Muscle of back (tissue), 13 donors: Measurements from ENCODE around the gene SLFN5. TPM values are rescaled to one million over a fixed set of nuclear protein-coding genes. Genes with fewer than 3 reads are reported as not detected.
"Not testable (repeated sequence)": the region's sequence is repeated elsewhere in the genome, so short reads cannot be mapped to it uniquely, and the experiment has no call there.

Source experiments
- DNase-seq, 3 donors: peaks; one replicate each; pipeline versions ENCODE4 v3.0.0 to v3.0.0-alpha.2; 2013
- long read RNA-seq, 9 donors: transcript quantifications; one replicate each; lab custom pipeline, GENCODE V29; 2026
- polyA plus RNA-seq, 10 donors: library from polyadenylated mRNA; unstranded; fragments of 120-200 nt; gene quantifications; one replicate each; pipeline ENCODE4 v1.2.1, GENCODE V29; 2013; ENCODE audit not compliant: insufficient read length in 10 of 10

SLFN5 gene
- polyA plus RNA-seq: 10 to 100 TPM in 1 of 10 donors, 1 to 10 TPM in 9; 4.8 to 10.0 (median 5.8) TPM
- long read RNA-seq, donor 1: 0 reads
- long read RNA-seq, donor 2: 0 reads
- long read RNA-seq, donor 3: 0 reads
- long read RNA-seq, donor 4, full-length matches to known transcripts: 2 of 2 reads
- long read RNA-seq, donor 4, partial matches to known transcripts: 0 of 2 reads
- long read RNA-seq, donor 4, other reads (novel, unspliced or antisense): 0 of 2 reads
- long read RNA-seq, donor 5, full-length matches to known transcripts: 4 of 11 reads
- long read RNA-seq, donor 5, partial matches to known transcripts: 7 of 11 reads
- long read RNA-seq, donor 5, other reads (novel, unspliced or antisense): 0 of 11 reads
- long read RNA-seq, donor 6, partial matches to known transcripts: 0 of 1 reads
- long read RNA-seq, donor 6, other reads (novel, unspliced or antisense): 0 of 1 reads
- long read RNA-seq, donor 7, full-length matches to known transcripts: 1 of 1 reads
- long read RNA-seq, donor 7, partial matches to known transcripts: 0 of 1 reads
- long read RNA-seq, donor 7, other reads (novel, unspliced or antisense): 0 of 1 reads
- long read RNA-seq, donor 8, full-length matches to known transcripts: 1 of 1 reads
- long read RNA-seq, donor 8, partial matches to known transcripts: 0 of 1 reads
- long read RNA-seq, donor 8, other reads (novel, unspliced or antisense): 0 of 1 reads
- long read RNA-seq, donor 9: 0 reads

- DNase-seq: peak; percentile 88 to 95 (median 92)
Measured at GRCh38 chr17:35242805-35243560, at the start of gene SLFN5. Gene SLFN5 (plus strand): TSS chr17:35243072. CDS start chr17:35258691, 15,619 bp downstream.

GRCh38 chr17:35194001-35194400 lies 48.9 kb upstream of the SLFN5 start, which contains the start of gene SLC35G3:
Gene SLC35G3 (minus strand): TSS chr17:35194393. CDS start chr17:35194307, 86 bp downstream.
- not testable (repeated sequence) for DNase-seq

- not testable (repeated sequence) for DNase-seq
Measured at GRCh38 chr17:35195062-35195461, 47.8 kb upstream of the SLFN5 start.

- not testable (repeated sequence) for DNase-seq
Measured at GRCh38 chr17:35202582-35202981, 40.3 kb upstream of the SLFN5 start.

GRCh38 chr17:35210741-35211140 lies 32.1 kb upstream of the SLFN5 start:
- no peak for DNase-seq

GRCh38 chr17:35212668-35213067 lies 30.2 kb upstream of the SLFN5 start:
- DNase-seq: no peak

- DNase-seq: no peak
Measured at GRCh38 chr17:35213412-35213940, 29.4 kb upstream of the SLFN5 start.

GRCh38 chr17:35214192-35214591 lies 28.7 kb upstream of the SLFN5 start:
- no peak for DNase-seq

GRCh38 chr17:35214631-35215273 lies 28.1 kb upstream of the SLFN5 start:
- no peak for DNase-seq

- DNase-seq: no peak
Measured at GRCh38 chr17:35217107-35217506, 25.8 kb upstream of the SLFN5 start.

- DNase-seq: no peak
Measured at GRCh38 chr17:35218915-35219314, 24.0 kb upstream of the SLFN5 start.

GRCh38 chr17:35222452-35222851 lies 20.4 kb upstream of the SLFN5 start:
- DNase-seq: no peak

GRCh38 chr17:35224436-35224835 lies 18.4 kb upstream of the SLFN5 start:
- no peak for DNase-seq

- DNase-seq: no peak
Measured at GRCh38 chr17:35227546-35227945, 15.3 kb upstream of the SLFN5 start.

- DNase-seq: no peak
Measured at GRCh38 chr17:35229638-35230037, 13.2 kb upstream of the SLFN5 start.

- not testable (repeated sequence) for DNase-seq
Measured at GRCh38 chr17:35234315-35234714, 8.6 kb upstream of the SLFN5 start.

- DNase-seq: no peak
Measured at GRCh38 chr17:35235289-35235688, 7.6 kb upstream of the SLFN5 start.

GRCh38 chr17:35235917-35236316 lies 7.0 kb upstream of the SLFN5 start:
- DNase-seq: no peak

GRCh38 chr17:35236821-35237220 lies 6.1 kb upstream of the SLFN5 start:
- DNase-seq: no peak

- DNase-seq: peak in 1 of 3 donors; percentile 9
Measured at GRCh38 chr17:35238821-35239220, 4.1 kb upstream of the SLFN5 start.

GRCh38 chr17:35239823-35240222 lies 3.0 kb upstream of the SLFN5 start:
- DNase-seq: no peak
